ENCODE measurements around the gene OFD1. TPM values are rescaled to one million over a fixed set of nuclear protein-coding genes. Genes with fewer than 3 reads are reported as not detected.
"Not testable (repeated sequence)": the region's sequence is repeated elsewhere in the genome, so short reads cannot be mapped to it uniquely, and the experiment has no call there.

Gene OFD1
- total and polyA plus RNA-seq, 8 donors: 19.1 to 79.1 (median 59.4) TPM

DNA sequence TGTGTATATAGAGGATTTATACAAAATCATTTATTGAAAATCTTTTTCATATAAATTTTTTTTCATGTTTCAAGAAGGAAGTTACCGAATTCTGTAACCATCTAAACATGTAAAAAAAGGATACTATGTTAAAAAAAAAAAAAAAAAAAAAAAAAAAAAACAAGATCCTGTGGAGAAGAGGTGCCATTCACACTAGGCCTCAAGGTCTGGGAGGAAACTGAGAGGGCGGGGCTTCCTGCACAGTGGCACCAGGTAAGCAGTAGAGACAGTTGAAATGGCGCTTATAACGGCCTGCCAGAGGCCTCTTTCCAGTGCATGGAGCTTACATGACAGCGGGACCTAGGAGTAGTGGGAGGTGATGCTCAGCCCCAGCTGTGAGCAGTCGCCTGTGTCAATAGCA, 17.6 kb upstream of the OFD1 start:
- TF ChIP-seq, protein P1, sequence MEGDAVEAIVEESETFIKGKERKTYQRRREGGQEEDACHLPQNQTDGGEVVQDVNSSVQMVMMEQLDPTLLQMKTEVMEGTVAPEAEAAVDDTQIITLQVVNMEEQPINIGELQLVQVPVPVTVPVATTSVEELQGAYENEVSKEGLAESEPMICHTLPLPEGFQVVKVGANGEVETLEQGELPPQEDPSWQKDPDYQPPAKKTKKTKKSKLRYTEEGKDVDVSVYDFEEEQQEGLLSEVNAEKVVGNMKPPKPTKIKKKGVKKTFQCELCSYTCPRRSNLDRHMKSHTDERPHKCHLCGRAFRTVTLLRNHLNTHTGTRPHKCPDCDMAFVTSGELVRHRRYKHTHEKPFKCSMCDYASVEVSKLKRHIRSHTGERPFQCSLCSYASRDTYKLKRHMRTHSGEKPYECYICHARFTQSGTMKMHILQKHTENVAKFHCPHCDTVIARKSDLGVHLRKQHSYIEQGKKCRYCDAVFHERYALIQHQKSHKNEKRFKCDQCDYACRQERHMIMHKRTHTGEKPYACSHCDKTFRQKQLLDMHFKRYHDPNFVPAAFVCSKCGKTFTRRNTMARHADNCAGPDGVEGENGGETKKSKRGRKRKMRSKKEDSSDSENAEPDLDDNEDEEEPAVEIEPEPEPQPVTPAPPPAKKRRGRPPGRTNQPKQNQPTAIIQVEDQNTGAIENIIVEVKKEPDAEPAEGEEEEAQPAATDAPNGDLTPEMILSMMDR (IDR thresholded peaks at IDR 0.05): no peak
- intact Hi-C loops (cut with DNase I): no loop called here
- no peak for DNase-seq
- no peaks in the 10 kb centered on the region for H3K4me1 ChIP-seq
- no peak for ATAC-seq
- peaks cover 0 to 14% of the 10 kb centered on the region in 2 donors for H3K36me3 ChIP-seq
- H3K9me3 ChIP-seq: no peaks in the 10 kb centered on the region
- H3K27me3 ChIP-seq: no peaks in the 10 kb centered on the region
- H3K4me3 ChIP-seq: no peak overlapping the region
- no peak overlapping the region for H3K27ac ChIP-seq

DNA sequence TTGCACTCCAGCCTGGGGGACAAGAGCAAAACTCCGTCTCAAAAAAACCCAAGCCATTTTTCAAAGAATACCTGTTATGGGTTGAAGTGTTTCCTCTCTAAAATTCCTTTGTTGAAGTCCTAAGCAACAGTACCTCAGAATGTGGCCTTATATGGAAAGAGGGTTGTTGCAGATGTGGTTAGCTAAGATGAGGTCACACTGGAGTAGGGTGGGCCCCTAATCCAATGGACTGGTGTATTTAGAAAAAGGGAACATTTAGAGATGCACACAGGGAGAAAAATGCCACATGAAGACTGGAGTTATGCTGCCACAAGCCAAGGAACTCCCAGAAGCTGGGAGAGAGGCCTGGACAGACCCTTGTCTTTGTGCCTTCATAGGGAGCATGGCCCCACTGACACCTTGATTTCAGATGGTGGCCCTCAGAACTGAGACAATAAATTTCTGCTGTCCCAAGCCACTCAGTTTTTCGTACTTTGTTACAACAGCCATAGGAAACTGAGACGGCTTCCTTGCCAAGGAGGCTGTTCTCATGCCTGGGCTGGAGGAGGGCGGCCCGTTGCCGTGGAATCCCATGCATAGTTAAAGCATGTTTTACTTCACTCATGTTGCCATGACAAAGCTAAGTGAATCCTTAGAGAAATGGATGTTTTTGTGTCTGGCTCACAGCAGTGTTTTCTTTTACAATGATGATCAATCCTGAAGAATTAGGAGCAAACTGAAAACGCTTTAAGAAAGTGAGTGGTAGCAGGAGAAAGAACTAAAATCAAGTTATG, 16.7 kb upstream of the OFD1 start:
- Histone ChIP-seq H3K9me3 (no peaks in the 10 kb centered on the region), H3K36me3 (peaks cover 0 to 14% of the 10 kb centered on the region in 2 donors), H3K27ac (no peak overlapping the region), H3K4me3 (no peak overlapping the region), H3K27me3 (no peaks in the 10 kb centered on the region), H3K4me1 (peaks cover 0 to 3% of the 10 kb centered on the region in 2 donors)
- DNase-seq (no peak), ATAC-seq (no peak)
- intact Hi-C loops (cut with DNase I): no loop called here
- TF ChIP-seq, protein P1 (IDR thresholded peaks at IDR 0.05): no peak

- TF ChIP-seq, protein P1 (IDR thresholded peaks at IDR 0.05): no peak
- H3K27ac ChIP-seq: no peak overlapping the region
- DNase-seq: no peak
These were observed 15.2 kb upstream of the OFD1 start for GRCh38 chrX:13719192-13719856.

GRCh38 chrX:13721371-13721770, 13.2 kb upstream of the OFD1 start:
- no peak for ATAC-seq
- peaks cover 0 to under 1% of the 10 kb centered on the region in 2 donors for H3K36me3 ChIP-seq
- no peak overlapping the region for H3K4me3 ChIP-seq
- H3K4me1 ChIP-seq: peaks cover 0 to 3% of the 10 kb centered on the region in 2 donors
- H3K27ac ChIP-seq: peak overlapping the region in 1 of 2 donors; percentile 10
- intact Hi-C loops (cut with DNase I): no loop called here
- H3K27me3 ChIP-seq: no peaks in the 10 kb centered on the region
- no peaks in the 10 kb centered on the region for H3K9me3 ChIP-seq
- TF ChIP-seq, protein P1 (IDR thresholded peaks at IDR 0.05): no peak
- no peak for DNase-seq

More at GRCh38 chrX:13719192-13719856, 15.2 kb upstream of the OFD1 start:
- no peak for ATAC-seq
- intact Hi-C loops (cut with DNase I): no loop called here
- Histone ChIP-seq H3K4me1 (peaks cover 0 to 3% of the 10 kb centered on the region in 2 donors), H3K4me3 (no peak overlapping the region), H3K36me3 (peaks cover 0 to 14% of the 10 kb centered on the region in 2 donors), H3K9me3 (no peaks in the 10 kb centered on the region), H3K27me3 (no peaks in the 10 kb centered on the region)

DNA sequence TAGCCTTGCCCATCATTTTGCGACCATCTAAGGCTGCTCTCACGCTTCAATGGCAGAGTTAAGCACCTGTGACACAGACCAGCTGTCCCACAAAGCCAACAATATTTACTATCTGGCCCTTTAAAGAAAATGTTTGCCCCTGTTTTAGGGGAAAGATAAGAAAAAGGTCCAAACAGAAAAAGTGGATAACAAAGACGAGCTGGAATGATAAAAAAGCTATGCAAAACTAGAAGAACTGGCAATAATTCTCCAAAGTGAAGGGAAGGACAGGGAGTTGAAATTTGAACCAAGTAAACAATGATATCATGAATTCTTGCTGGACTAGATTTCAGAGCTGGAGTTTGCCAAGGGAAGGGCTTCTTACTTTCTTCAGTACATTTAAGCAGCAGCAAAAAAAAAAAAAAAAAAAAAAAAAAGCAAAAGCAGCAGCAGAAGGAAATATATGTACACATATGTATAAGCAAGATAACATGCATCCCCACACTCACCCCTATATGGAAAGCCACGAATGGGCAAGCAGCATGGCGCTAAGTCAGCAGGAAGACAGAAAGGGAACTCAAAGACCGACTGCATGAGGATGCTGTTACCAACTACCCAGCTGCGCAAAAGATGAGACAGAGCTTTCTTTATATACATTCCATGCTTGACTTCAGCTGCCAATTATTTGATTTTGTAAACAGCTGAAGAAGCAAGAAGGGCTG, 12.6 kb upstream of the OFD1 start:
- H3K27ac ChIP-seq: peak overlapping the region in 1 of 2 donors; percentile 10
- peak in 2 of 4 donors; percentile 28 to 42 for DNase-seq

DNA sequence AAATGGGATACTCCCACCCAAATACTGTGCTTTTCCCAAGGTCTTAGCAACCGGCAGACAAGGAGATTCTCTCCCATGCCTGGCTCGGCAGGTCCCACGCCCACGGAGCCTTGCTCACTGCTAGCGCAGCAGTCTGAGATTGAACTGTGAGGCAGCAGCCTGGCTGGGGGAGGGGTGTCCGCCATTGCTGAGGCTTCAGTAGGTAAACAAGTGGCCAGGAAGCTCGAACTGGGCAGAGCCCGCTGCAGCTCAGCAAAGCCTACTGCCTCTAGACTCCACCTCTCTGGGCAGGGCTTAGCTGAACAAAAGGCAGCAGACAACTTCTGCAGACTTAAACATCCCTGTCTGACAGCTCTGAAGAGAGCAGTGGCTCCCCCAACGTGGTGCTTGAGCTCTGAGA, 9.7 kb upstream of the OFD1 start:
- H3K4me1 ChIP-seq; H3K9me3 ChIP-seq; ATAC-seq; H3K4me3 ChIP-seq; H3K27me3 ChIP-seq; intact Hi-C loops (cut with DNase I); H3K36me3 ChIP-seq; H3K27ac ChIP-seq; DNase-seq: not testable (repeated sequence)

More for the DNA sequence above, 12.6 kb upstream of the OFD1 start:
- H3K4me1 ChIP-seq: peaks cover 0 to 3% of the 10 kb centered on the region in 2 donors
- no peaks in the 10 kb centered on the region for H3K36me3 ChIP-seq
- ATAC-seq: peak; percentile 70
- H3K4me3 ChIP-seq: no peak overlapping the region
- no peaks in the 10 kb centered on the region for H3K27me3 ChIP-seq
- intact Hi-C loops (cut with DNase I): no loop called here
- H3K9me3 ChIP-seq: no peaks in the 10 kb centered on the region
- TF ChIP-seq, protein P1 (IDR thresholded peaks at IDR 0.05): no peak

- H3K27ac ChIP-seq, H3K9me3 ChIP-seq, DNase-seq: not testable (repeated sequence)
These were observed 8.0 kb upstream of the OFD1 start for GRCh38 chrX:13726583-13726982.

More at GRCh38 chrX:13726583-13726982, 8.0 kb upstream of the OFD1 start:
- H3K36me3 ChIP-seq; H3K4me3 ChIP-seq; intact Hi-C loops (cut with DNase I); H3K4me1 ChIP-seq; H3K27me3 ChIP-seq; ATAC-seq: not testable (repeated sequence)
